ENCODE data around the gene MYO16. TPM values are rescaled to one million over a fixed set of nuclear protein-coding genes. Genes with fewer than 3 reads are reported as not detected.

The MYO16 gene
- total RNA-seq, 1 experiment from 2014 or later = not detected

GRCh38 chr13:108828086-108828815 lies 198.8 kb downstream of the MYO16 start:
- Histone ChIP-seq H4K5ac (ENCODE audit: insufficient read length, low read depth, low read length) (no peak overlapping the region), H3K23ac (ENCODE audit: insufficient read length, low read depth, low read length) (no peak overlapping the region), H3K4me1 (ENCODE audit: insufficient read depth, low read length) (no peaks in the 10 kb centered on the region), H3K18ac (ENCODE audit: insufficient read length, low read depth, low read length) (no peak overlapping the region), H4K20me1 (ENCODE audit: control insufficient read depth, insufficient read depth, insufficient read length) (no peaks in the 10 kb centered on the region), H4K8ac (replicated peaks; ENCODE audit: insufficient read length, low read depth, low read length) (no peak overlapping the region), H2BK5ac (ENCODE audit: insufficient read length, low read length) (no peak overlapping the region), H3K23me2 (ENCODE audit: insufficient read length, low read depth, low read length, poor library complexity, severe bottlenecking) (no peaks in the 10 kb centered on the region), H2BK120ac (ENCODE audit: low read depth, low read length, poor library complexity, severe bottlenecking) (no peak overlapping the region), H3K79me1 (ENCODE audit: insufficient read depth, low read depth, low read length, poor library complexity, severe bottlenecking) (no peaks in the 10 kb centered on the region), H2BK20ac (ENCODE audit: low read depth, low read length, poor library complexity, severe bottlenecking) (no peak overlapping the region), H3K9me3 (ENCODE audit: control insufficient read depth, low read depth, low read length) (peaks cover 7% of the 10 kb centered on the region), H3K4ac (ENCODE audit: low read depth, low read length) (no peak overlapping the region), H3K79me2 (ENCODE audit: insufficient read depth, low read length) (no peaks in the 10 kb centered on the region), H4K91ac (ENCODE audit: insufficient read length, low read depth, low read length) (no peak overlapping the region), H2BK12ac (ENCODE audit: insufficient read length, low read depth, low read length) (no peak overlapping the region), H3K4me2 (ENCODE audit: insufficient read depth, insufficient read length, low read length) (no peak overlapping the region), H3K56ac (ENCODE audit: insufficient read length, low read depth, low read length) (no peak overlapping the region), H3K9ac (ENCODE audit: extremely low read depth, insufficient read length, low read length) (no peak overlapping the region), H3K27me3 (ENCODE audit: insufficient read depth, low read length) (no peaks in the 10 kb centered on the region), H3K14ac (ENCODE audit: insufficient read depth, low read length) (no peak overlapping the region), H3K27ac (ENCODE audit: insufficient read length, low read depth, low read length) (no peak overlapping the region), H2BK15ac (ENCODE audit: low read depth, low read length) (no peak overlapping the region), H2AK5ac (ENCODE audit: insufficient read length, low read length) (no peak overlapping the region), H2AFZ (ENCODE audit: low read length) (no peak overlapping the region), H3T11ph (ENCODE audit: low read length) (no peak overlapping the region)
- Mint-ChIP-seq H3K4me3 (no peak overlapping the region), H3K4me1 (no peaks in the 10 kb centered on the region), H3K27me3 (ENCODE audit: low read depth) (no peaks in the 10 kb centered on the region), H3K36me3 (ENCODE audit: insufficient read depth in 1 of 3, low read depth in 3 of 3) (peaks cover 6 to 16% (median 7%) of the 10 kb centered on the region in 3 experiments; a peak in 4 of 7 replicates), H3K9me3 (peaks cover 14 to 24% of the 10 kb centered on the region in 2 experiments), H3K27ac (no peak overlapping the region)
- TF ChIP-seq CTCF (conservative IDR thresholded peaks at IDR 0.05) = no peak
- no CpG with 5 or more reads among the region's 9 CpGs for WGBS (ENCODE audit: extremely low coverage, insufficient read length, low lambda C conversion rate)
- no peak for DNase-seq
